NCI-H345 treated with DMSO at 0.1 percent for 48 hours (cell line): ENCODE measurements around the gene APH1B.

Source experiments
- DNase-seq: peaks from one replicate; lab custom pipeline; 2025; ENCODE audit not compliant: unreplicated experiment; lab: John Stamatoyannopoulos, UW

The APH1B gene

GRCh38 chr15:63349621-63350020, 72.2 kb downstream of the APH1B start:
- DNase-seq, result no peak

- no peak for DNase-seq
Measured at GRCh38 chr15:63350178-63350621, 72.8 kb downstream of the APH1B start.

- no peak for DNase-seq
Measured at GRCh38 chr15:63351170-63351569, 73.8 kb downstream of the APH1B start.

- DNase-seq, result no peak
Measured at GRCh38 chr15:63352808-63353207, 75.4 kb downstream of the APH1B start.

GRCh38 chr15:63353261-63353660, 75.9 kb downstream of the APH1B start:
- DNase-seq, result no peak

GRCh38 chr15:63353887-63354286, 76.5 kb downstream of the APH1B start:
- no peak for DNase-seq

GRCh38 chr15:63354821-63355650, 77.6 kb downstream of the APH1B start:
- no peak for DNase-seq

GRCh38 chr15:63357061-63357460, 79.7 kb downstream of the APH1B start:
- no peak for DNase-seq

- DNase-seq, result no peak
Measured at GRCh38 chr15:63357731-63358130, 80.3 kb downstream of the APH1B start.

- no peak for DNase-seq
Measured at GRCh38 chr15:63358241-63359029, 81.0 kb downstream of the APH1B start.
